ENCODE measurements around the gene MAPK10. TPM values are rescaled to one million over a fixed set of nuclear protein-coding genes. Genes with fewer than 3 reads are reported as not detected.

MAPK10 gene
- total RNA-seq, 1 experiment from 2014 or later, result 6.8 TPM

DNA sequence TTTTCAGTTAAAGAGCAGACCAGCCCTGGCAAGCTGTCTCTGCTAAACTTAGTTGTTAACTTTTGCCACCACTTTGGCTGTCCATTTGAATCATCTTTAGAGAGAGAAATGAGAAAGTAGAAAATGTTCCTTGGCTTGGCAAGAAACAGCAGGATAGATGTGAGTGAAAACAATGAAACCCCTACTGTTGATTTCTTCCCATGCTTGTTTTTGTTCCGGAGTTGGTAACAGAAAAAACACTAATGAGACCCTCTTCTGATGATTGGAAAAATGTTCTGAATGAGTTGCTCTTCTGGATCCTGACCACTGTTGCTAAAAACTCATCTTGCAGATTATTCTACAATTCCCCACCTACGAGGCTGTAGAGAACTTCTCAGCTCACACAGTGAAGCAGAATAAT lies 203.3 kb downstream of the MAPK10 start:
- BruUV-seq (replicated peaks), result no TSS peak
- ChIA-PET CTCF (no interaction called here), POLR2A (ENCODE audit: low non-redundant PET) (no interaction called here)
- Histone ChIP-seq H3K9me3 (ENCODE audit: low read depth, low read length, poor library complexity, severe bottlenecking) (no peaks in the 10 kb centered on the region), H3K4me3 (ENCODE audit: low read depth, low read length, poor library complexity, severe bottlenecking) (no peak overlapping the region), H3K36me3 (ENCODE audit: insufficient read depth, low read length, poor library complexity, severe bottlenecking) (no peaks in the 10 kb centered on the region), H3K4me1 (ENCODE audit: insufficient read depth, low read length, poor library complexity, severe bottlenecking) (no peaks in the 10 kb centered on the region), H3K27me3 (replicated peaks; ENCODE audit: insufficient read depth, low read depth, low read length, poor library complexity) (no peaks in the 10 kb centered on the region), H3K27ac (ENCODE audit: low read depth, low read length, poor library complexity, severe bottlenecking) (no peak overlapping the region)
- intact Hi-C loops (cut with micrococcal nuclease; ENCODE audit: unreplicated experiment), result no loop called here
- DNase-seq (ENCODE audit: low spot score), result no peak
- TF ChIP-seq, protein P1, sequence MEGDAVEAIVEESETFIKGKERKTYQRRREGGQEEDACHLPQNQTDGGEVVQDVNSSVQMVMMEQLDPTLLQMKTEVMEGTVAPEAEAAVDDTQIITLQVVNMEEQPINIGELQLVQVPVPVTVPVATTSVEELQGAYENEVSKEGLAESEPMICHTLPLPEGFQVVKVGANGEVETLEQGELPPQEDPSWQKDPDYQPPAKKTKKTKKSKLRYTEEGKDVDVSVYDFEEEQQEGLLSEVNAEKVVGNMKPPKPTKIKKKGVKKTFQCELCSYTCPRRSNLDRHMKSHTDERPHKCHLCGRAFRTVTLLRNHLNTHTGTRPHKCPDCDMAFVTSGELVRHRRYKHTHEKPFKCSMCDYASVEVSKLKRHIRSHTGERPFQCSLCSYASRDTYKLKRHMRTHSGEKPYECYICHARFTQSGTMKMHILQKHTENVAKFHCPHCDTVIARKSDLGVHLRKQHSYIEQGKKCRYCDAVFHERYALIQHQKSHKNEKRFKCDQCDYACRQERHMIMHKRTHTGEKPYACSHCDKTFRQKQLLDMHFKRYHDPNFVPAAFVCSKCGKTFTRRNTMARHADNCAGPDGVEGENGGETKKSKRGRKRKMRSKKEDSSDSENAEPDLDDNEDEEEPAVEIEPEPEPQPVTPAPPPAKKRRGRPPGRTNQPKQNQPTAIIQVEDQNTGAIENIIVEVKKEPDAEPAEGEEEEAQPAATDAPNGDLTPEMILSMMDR (conservative IDR thresholded peaks at IDR 0.05; ENCODE audit: low read depth, low read length), result no peak
- no peak for TF ChIP-seq EZH2 (IDR thresholded peaks at IDR 0.05; ENCODE audit: borderline replicate concordance, low read depth, low read length, poor library complexity, severe bottlenecking)

DNA sequence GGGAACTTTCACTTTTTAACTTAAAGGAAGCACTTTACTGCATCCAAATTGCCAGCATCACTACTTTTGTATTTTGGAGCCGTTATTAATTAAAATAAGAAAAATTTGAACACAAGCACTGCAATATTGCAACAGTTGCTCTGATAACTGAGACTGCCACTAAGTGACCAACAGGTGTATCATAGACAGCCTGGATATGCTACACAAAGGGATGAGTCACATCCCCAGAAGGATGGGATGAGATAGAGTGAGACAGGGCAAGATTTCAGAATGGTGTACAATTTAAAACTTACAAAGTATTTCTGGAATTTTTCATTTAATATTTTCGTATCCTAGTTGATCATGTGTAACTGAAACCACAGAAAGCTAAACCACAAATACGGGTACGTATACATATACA lies 204.1 kb downstream of the MAPK10 start:
- H3K4me1 ChIP-seq (ENCODE audit: insufficient read depth, low read length, poor library complexity, severe bottlenecking), result no peaks in the 10 kb centered on the region
- ChIA-PET POLR2A (ENCODE audit: low non-redundant PET) (no interaction called here), CTCF (interaction anchor here (0.5 kb wide), 1 partner anchor 405 kb away, joined by 17 read pairs; no protein-coding TSS in a partner anchor)
- H3K27me3 ChIP-seq (replicated peaks; ENCODE audit: insufficient read depth, low read depth, low read length, poor library complexity), result no peaks in the 10 kb centered on the region
- no peak for DNase-seq (ENCODE audit: low spot score)
- H3K4me3 ChIP-seq (ENCODE audit: low read depth, low read length, poor library complexity, severe bottlenecking), result no peak overlapping the region
- H3K27ac ChIP-seq (ENCODE audit: low read depth, low read length, poor library complexity, severe bottlenecking), result no peak overlapping the region
- intact Hi-C loops (cut with micrococcal nuclease; ENCODE audit: unreplicated experiment), result no loop called here
- BruUV-seq (replicated peaks), result no TSS peak
- no peaks in the 10 kb centered on the region for H3K36me3 ChIP-seq (ENCODE audit: insufficient read depth, low read length, poor library complexity, severe bottlenecking)
- no peaks in the 10 kb centered on the region for H3K9me3 ChIP-seq (ENCODE audit: low read depth, low read length, poor library complexity, severe bottlenecking)
- TF ChIP-seq, protein P1 (conservative IDR thresholded peaks at IDR 0.05; ENCODE audit: low read depth, low read length), result no peak
- TF ChIP-seq EZH2 (IDR thresholded peaks at IDR 0.05; ENCODE audit: borderline replicate concordance, low read depth, low read length, poor library complexity, severe bottlenecking), result no peak

DNA sequence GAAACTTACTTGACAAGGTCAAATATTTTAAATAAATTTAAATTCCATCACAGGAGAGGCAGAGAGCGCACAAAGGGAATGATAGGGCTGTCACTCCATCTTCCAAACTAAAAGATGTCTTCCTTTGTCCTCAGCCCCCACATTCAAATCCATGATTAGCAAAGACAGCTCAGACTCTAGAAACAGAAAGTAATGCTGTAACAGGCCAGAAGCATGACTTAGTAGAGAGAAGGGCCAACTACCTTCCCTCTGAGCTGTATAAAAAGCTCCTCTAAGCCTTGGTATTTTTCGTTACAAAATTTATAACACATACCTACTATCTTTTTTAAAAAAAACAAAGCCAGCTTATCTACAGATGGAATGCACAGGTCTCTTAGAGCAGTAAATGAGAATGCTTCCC lies 207.4 kb downstream of the MAPK10 start:
- no peak overlapping the region for H3K4me3 ChIP-seq (ENCODE audit: low read depth, low read length, poor library complexity, severe bottlenecking)
- H3K4me1 ChIP-seq (ENCODE audit: insufficient read depth, low read length, poor library complexity, severe bottlenecking), result no peaks in the 10 kb centered on the region
- no peaks in the 10 kb centered on the region for H3K9me3 ChIP-seq (ENCODE audit: low read depth, low read length, poor library complexity, severe bottlenecking)
- POLR2A ChIA-PET (ENCODE audit: low non-redundant PET), result no interaction called here
- intact Hi-C loops (cut with micrococcal nuclease; ENCODE audit: unreplicated experiment), result no loop called here
- BruUV-seq (replicated peaks), result no TSS peak
- no peaks in the 10 kb centered on the region for H3K36me3 ChIP-seq (ENCODE audit: insufficient read depth, low read length, poor library complexity, severe bottlenecking)
- TF ChIP-seq, protein P1 (conservative IDR thresholded peaks at IDR 0.05; ENCODE audit: low read depth, low read length), result no peak
- TF ChIP-seq EZH2 (IDR thresholded peaks at IDR 0.05; ENCODE audit: borderline replicate concordance, low read depth, low read length, poor library complexity, severe bottlenecking), result no peak
- no peak overlapping the region for H3K27ac ChIP-seq (ENCODE audit: low read depth, low read length, poor library complexity, severe bottlenecking)
- DNase-seq (ENCODE audit: low spot score), result no peak
- CTCF ChIA-PET, result no interaction called here
- H3K27me3 ChIP-seq (replicated peaks; ENCODE audit: insufficient read depth, low read depth, low read length, poor library complexity), result no peaks in the 10 kb centered on the region
